K562 (cell line): ENCODE data around the gene BMF. TPM values are rescaled to one million over a fixed set of nuclear protein-coding genes. Genes with fewer than 3 reads are reported as not detected.

Source experiments
- HIVEP1 ChIP-seq: fragments of 250-450 bp; sonication (Bioruptor Pico); IDR thresholded peaks from 2 replicates; pipeline ENCODE4 v1.4.0; 2020; ENCODE audit warnings: mild to moderate bottlenecking
- ILK ChIP-seq: fragments of 450-650 bp; IDR thresholded peaks from 2 replicates; pipeline ENCODE4 v1.6.1; 2016; ENCODE audit warnings: missing genetic modification characterization, low read depth, mild to moderate bottlenecking, missing compliant biosample characterization, moderate library complexity, borderline replicate concordance
- LARP7 ChIP-seq: fragments of 450-650 bp; IDR thresholded peaks from 2 replicates; pipeline ENCODE4 v1.6.1; 2016
- NCOR1 ChIP-seq: fragments of 450-650 bp; IDR thresholded peaks from 2 replicates; pipeline ENCODE4 v1.6.1; 2016; ENCODE audit warnings: mild to moderate bottlenecking, moderate library complexity
- NFRKB ChIP-seq: fragments of 450-650 bp; IDR thresholded peaks from 2 replicates; pipeline ENCODE4 v1.6.1; 2016; ENCODE audit warnings: low read depth
- NONO ChIP-seq, 2 experiments: fragments of 200-400 bp in 1 of 2; fragments of 450-650 bp in 1 of 2; formaldehyde crosslinking in 1 of 2; IDR thresholded peaks; 2 replicates each; pipeline ENCODE4 v1.6.1; 2017; ENCODE audit warnings: low read depth in 2 of 2, mild to moderate bottlenecking in 2 of 2, moderate library complexity in 2 of 2, low read length in 1 of 2
- PHF8 ChIP-seq: fragments of 200-600 bp; sonication (generic); IDR thresholded peaks from 2 replicates; pipeline ENCODE4 v1.6.1; 2012; ENCODE audit warnings: mixed run types, mild to moderate bottlenecking, inconsistent platforms, low read length, moderate library complexity, borderline replicate concordance
- POLR2AphosphoS5 ChIP-seq: IDR thresholded peaks from 2 replicates; pipeline ENCODE4 v1.6.1; 2011; ENCODE audit warnings: mild to moderate bottlenecking, low read depth, low read length, moderate library complexity; ENCODE audit not compliant: control insufficient read depth, insufficient read depth
- RB1 ChIP-seq: fragments of 450-650 bp; IDR thresholded peaks from 2 replicates; pipeline ENCODE4 v1.6.1; 2017; ENCODE audit warnings: low read depth, mild to moderate bottlenecking
- RUNX1 ChIP-seq: sonication (generic); IDR thresholded peaks from 2 replicates; pipeline ENCODE4 v1.6.1; 2016; ENCODE audit warnings: antibody characterized with exemption, low read depth
- TCF7 ChIP-seq: sonication (generic); IDR thresholded peaks from 2 replicates; pipeline ENCODE4 v1.6.1; 2016; ENCODE audit warnings: antibody characterized with exemption, borderline replicate concordance
- polyA plus RNA-seq, 8 experiments: library from polyadenylated mRNA; depleted of rRNA in 4 of 8; stranded (reverse) in 5 of 8; unstranded in 3 of 8; fragments of >200 nt; fragmentation: Nextera tagmentation in 2 of 8; fragmentation: Illumina TruSeq in 1 of 8; extraction: Ambion mirVana in 2 of 8; extraction: Trizol in 1 of 8; gene quantifications; 2 replicates each; pipeline versions ENCODE4 v1.2.1 to v1.2.3, GENCODE V29; 2011 to 2014; ENCODE audit warnings: inconsistent platforms in 1 of 8, missing spikeins in 1 of 8
- total RNA-seq, 7 experiments: library from RNA; depleted of rRNA in 6 of 7; stranded (reverse); fragments of >200 nt in 6 of 7; fragmentation: Illumina TruSeq in 2 of 7; extraction: Trizol in 2 of 7; gene quantifications; 2 replicates each; pipeline versions ENCODE4 v1.2.1 to v1.2.3, GENCODE V29; 2011 to 2021; ENCODE audit warnings: low replicate concordance in 1 of 7
- TF ChIP-seq, protein P1 (sequence below): fragments of 200-400 bp; formaldehyde crosslinking; IDR thresholded peaks from 2 replicates; pipeline ENCODE4 v1.6.1; 2017; ENCODE audit warnings: mild to moderate bottlenecking, low read depth, low read length, moderate library complexity
- TF ChIP-seq, protein P2 (sequence below), 2 experiments: fragments of 450-650 bp; IDR thresholded peaks; 2 replicates each; pipeline ENCODE4 v1.6.1; 2016; ENCODE audit warnings: mild to moderate bottlenecking in 2 of 2, borderline replicate concordance in 1 of 2, low read depth in 1 of 2, moderate library complexity in 1 of 2
- TF ChIP-seq, protein P3 (sequence below): sonication (generic); formaldehyde crosslinking; IDR thresholded peaks from 2 replicates; pipeline ENCODE4 v1.8.0; 2022; ENCODE audit warnings: mild to moderate bottlenecking, missing genetic modification reagents

The BMF gene
- total and polyA plus RNA-seq, 9 of the 15 experiments (the other 6 are each of a cell fraction or from before 2014, with no cell fraction given), result 0.25 to 0.91 (median 0.59) TPM; not detected in 2

DNA sequence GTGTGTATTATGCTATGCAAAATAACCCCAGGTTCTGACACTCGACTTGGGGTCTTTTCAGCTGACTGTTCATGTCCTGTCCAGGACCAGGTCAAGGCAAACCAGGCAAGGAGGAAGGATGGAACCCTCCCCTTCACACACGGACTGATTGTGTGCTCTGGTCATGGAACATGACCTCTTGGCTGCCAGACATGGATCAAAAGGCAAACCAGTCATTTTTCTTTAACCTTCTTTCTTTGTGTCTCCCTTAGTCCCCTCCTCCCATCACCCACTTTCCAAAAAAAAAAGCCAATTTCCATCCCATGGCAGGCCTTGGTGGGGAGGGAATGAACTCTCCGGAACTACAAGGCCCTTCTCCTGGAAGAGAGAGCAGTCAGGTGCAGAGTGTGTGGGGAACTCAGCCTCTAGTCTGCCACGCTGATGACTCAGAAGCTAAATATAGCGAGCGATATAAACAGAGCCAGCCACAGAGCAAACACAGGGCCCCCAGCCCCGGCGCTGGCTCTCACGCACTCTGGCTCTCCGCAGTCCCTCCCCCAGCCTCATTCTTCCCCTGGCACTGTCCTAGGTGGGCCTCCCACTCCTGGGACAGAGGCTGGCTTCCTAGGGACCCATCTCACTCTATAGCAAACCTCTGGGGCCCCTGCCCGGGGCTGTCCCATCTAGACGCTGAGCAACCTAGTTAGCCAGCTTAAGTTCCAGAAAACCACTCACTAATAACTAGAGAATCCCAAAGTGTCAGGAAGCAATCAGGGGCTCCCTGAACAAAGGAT, 10.0 kb downstream of the BMF start (continued):
- peak; percentile 77 for TF ChIP-seq NFRKB
- TF ChIP-seq RB1, result peak; percentile 26; the same call in 1 of the 2 replicates
- TF ChIP-seq, protein P1, sequence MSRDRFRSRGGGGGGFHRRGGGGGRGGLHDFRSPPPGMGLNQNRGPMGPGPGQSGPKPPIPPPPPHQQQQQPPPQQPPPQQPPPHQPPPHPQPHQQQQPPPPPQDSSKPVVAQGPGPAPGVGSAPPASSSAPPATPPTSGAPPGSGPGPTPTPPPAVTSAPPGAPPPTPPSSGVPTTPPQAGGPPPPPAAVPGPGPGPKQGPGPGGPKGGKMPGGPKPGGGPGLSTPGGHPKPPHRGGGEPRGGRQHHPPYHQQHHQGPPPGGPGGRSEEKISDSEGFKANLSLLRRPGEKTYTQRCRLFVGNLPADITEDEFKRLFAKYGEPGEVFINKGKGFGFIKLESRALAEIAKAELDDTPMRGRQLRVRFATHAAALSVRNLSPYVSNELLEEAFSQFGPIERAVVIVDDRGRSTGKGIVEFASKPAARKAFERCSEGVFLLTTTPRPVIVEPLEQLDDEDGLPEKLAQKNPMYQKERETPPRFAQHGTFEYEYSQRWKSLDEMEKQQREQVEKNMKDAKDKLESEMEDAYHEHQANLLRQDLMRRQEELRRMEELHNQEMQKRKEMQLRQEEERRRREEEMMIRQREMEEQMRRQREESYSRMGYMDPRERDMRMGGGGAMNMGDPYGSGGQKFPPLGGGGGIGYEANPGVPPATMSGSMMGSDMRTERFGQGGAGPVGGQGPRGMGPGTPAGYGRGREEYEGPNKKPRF, result no peak
- TF ChIP-seq POLR2AphosphoS5, result 0 out of 2 replicates have a peak, but pooled peaks have one; percentile 14
- TF ChIP-seq, protein P2, sequence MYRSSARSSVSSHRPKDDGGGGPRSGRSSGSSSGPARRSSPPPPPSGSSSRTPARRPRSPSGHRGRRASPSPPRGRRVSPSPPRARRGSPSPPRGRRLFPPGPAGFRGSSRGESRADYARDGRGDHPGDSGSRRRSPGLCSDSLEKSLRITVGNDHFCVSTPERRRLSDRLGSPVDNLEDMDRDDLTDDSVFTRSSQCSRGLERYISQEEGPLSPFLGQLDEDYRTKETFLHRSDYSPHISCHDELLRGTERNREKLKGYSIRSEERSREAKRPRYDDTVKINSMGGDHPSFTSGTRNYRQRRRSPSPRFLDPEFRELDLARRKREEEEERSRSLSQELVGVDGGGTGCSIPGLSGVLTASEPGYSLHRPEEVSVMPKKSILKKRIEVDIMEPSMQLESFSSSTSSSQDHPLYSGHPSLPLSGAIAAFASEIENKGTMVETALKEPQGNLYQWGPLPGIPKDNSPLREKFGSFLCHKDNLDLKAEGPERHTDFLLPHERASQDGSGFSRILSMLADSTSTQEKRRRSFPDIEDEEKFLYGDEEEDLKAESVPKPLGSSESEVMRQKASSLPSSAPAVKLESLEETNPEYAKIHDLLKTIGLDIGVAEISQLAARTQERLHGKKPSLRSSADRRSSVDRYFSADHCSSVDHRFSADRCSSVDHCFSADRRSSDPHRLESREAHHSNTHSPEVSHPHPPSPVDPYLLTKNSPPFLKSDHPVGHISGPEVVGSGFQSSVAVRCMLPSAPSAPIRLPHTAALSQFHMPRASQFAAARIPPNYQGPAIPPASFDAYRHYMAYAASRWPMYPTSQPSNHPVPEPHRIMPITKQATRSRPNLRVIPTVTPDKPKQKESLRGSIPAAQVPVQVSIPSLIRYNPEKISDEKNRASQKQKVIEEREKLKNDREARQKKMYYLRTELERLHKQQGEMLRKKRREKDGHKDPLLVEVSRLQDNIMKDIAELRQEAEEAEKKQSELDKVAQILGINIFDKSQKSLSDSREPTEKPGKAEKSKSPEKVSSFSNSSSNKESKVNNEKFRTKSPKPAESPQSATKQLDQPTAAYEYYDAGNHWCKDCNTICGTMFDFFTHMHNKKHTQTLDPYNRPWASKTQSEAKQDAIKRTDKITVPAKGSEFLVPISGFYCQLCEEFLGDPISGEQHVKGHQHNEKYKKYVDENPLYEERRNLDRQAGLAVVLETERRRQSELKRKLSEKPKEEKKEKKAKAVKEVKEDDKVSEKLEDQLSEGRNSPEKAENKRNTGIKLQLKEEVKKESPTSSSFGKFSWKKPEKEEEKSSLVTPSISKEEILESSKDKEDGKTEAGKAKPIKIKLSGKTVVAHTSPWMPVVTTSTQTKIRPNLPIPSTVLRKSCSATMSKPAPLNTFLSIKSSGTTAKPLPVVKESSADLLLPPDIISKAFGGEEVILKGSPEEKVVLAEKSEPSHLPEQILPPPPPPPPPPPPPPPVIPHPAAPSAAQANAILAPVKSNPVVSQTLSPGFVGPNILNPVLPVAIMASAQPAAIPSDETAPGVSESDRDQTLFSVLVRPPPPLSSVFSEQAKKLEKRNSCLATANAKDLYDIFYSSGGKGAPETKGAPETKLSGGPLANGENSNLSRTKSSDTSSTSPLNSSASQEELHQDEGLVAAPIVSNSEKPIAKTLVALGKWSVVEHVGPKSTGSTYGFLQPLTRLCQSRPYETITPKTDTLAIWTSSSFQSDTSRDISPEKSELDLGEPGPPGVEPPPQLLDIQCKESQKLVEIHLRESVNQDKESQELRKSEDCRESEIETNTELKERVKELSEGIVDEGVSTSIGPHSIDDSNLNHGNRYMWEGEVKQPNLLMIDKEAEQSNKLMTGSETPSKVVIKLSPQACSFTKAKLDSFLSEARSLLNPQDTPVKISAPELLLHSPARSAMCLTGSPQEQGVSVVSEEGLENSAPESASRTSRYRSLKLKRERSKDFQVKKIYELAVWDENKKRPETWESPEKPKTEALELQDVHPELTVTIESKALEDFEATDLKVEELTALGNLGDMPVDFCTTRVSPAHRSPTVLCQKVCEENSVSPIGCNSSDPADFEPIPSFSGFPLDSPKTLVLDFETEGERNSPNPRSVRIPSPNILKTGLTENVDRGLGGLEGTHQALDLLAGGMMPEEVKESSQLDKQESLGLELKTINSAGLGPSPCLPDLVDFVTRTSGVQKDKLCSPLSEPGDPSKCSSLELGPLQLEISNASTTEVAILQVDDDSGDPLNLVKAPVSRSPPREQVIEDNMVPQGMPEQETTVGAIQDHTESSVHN (IDR thresholded peaks at IDR 0.05; ENCODE audit: borderline replicate concordance in 1 of 2, low read depth in 1 of 2), result no peak
- TF ChIP-seq NCOR1, result peak; percentile 77
- TF ChIP-seq PHF8, result no peak
- no peak for TF ChIP-seq LARP7
- TF ChIP-seq ILK (tag), result no peak
- TF ChIP-seq TCF7, result no peak
- TF ChIP-seq RUNX1, result no peak
- no peak for TF ChIP-seq HIVEP1 (CRISPR knock-in tag)
- no peak for TF ChIP-seq NONO (IDR thresholded peaks at IDR 0.05; ENCODE audit: low read depth in 2 of 2, low read length in 1 of 2)
- TF ChIP-seq, protein P3, sequence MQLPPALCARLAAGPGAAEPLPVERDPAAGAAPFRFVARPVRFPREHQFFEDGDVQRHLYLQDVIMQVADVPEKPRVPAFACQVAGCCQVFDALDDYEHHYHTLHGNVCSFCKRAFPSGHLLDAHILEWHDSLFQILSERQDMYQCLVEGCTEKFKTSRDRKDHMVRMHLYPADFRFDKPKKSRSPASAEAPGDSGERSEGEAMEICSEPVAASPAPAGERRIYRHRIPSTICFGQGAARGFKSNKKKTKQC (CRISPR knock-in tag), result no peak
